Measurements from ENCODE around the gene TRAP1. TPM values are rescaled to one million over a fixed set of nuclear protein-coding genes. Genes with fewer than 3 reads are reported as not detected.

Gene TRAP1
- total and polyA plus RNA-seq, 2 experiments from 2014 or later = 62.3 to 80.5 TPM

- Histone ChIP-seq H3K27me3 (no peaks in the 10 kb centered on the region), H3K4me2 (no peak overlapping the region), H3K79me2 (peaks cover 50% of the 10 kb centered on the region), H3K9me2 (replicated peaks; ENCODE audit: insufficient read depth) (no peaks in the 10 kb centered on the region), H2AFZ (no peak overlapping the region), H3K27ac (no peak overlapping the region), H4K20me1 (ENCODE audit: insufficient read depth, poor library complexity, severe bottlenecking) (peaks cover 23% of the 10 kb centered on the region), H3K4me1 (ENCODE audit: insufficient read depth) (no peaks in the 10 kb centered on the region), H3K9me3 (ENCODE audit: low read depth) (no peaks in the 10 kb centered on the region), H3K36me3 (replicated peaks; ENCODE audit: insufficient read depth, low read depth) (no peaks in the 10 kb centered on the region), H3K4me3 (no peak overlapping the region)
- 90% methylated on average over 4 of the region's 4 CpGs for WGBS (ENCODE audit: low lambda C conversion rate, missing lambda C conversion rate)
- no peak for DNase-seq (ENCODE audit: low spot score)
- TF ChIP-seq EZH2phosphoT487 (IDR thresholded peaks at IDR 0.05; ENCODE audit: low read depth, severe bottlenecking, unreplicated experiment) (no peak), CTCF (IDR thresholded peaks at IDR 0.05; ENCODE audit: poor library complexity) (no peak), EZH2 (IDR thresholded peaks at IDR 0.05; ENCODE audit: borderline replicate concordance) (no peak)
Measured at GRCh38 chr16:3754081-3754703, 36.9 kb upstream of the TRAP1 start.

GRCh38 chr16:3752984-3753383 is 35.7 kb upstream of the TRAP1 start:
- Histone ChIP-seq H3K79me2 (peaks cover 50% of the 10 kb centered on the region), H4K20me1 (ENCODE audit: insufficient read depth, poor library complexity, severe bottlenecking) (peaks cover 15% of the 10 kb centered on the region), H3K9me3 (ENCODE audit: low read depth) (no peaks in the 10 kb centered on the region), H3K27me3 (no peaks in the 10 kb centered on the region), H3K27ac (no peak overlapping the region), H3K9me2 (replicated peaks; ENCODE audit: insufficient read depth) (no peaks in the 10 kb centered on the region), H2AFZ (no peak overlapping the region), H3K4me2 (no peak overlapping the region), H3K4me3 (no peak overlapping the region), H3K4me1 (ENCODE audit: insufficient read depth) (no peaks in the 10 kb centered on the region), H3K36me3 (replicated peaks; ENCODE audit: insufficient read depth, low read depth) (no peaks in the 10 kb centered on the region)
- TF ChIP-seq EZH2 (IDR thresholded peaks at IDR 0.05; ENCODE audit: borderline replicate concordance) (no peak), CTCF (IDR thresholded peaks at IDR 0.05; ENCODE audit: poor library complexity) (no peak), EZH2phosphoT487 (IDR thresholded peaks at IDR 0.05; ENCODE audit: low read depth, severe bottlenecking, unreplicated experiment) (no peak)
- DNase-seq (ENCODE audit: low spot score) = no peak
- WGBS (ENCODE audit: low lambda C conversion rate, missing lambda C conversion rate) = 95% methylated on average over 15 of the region's 15 CpGs

- Histone ChIP-seq H3K27me3 (no peaks in the 10 kb centered on the region), H4K20me1 (ENCODE audit: insufficient read depth, poor library complexity, severe bottlenecking) (peaks cover 15% of the 10 kb centered on the region), H3K9me3 (ENCODE audit: low read depth) (no peaks in the 10 kb centered on the region), H3K9me2 (replicated peaks; ENCODE audit: insufficient read depth) (no peaks in the 10 kb centered on the region), H3K4me2 (no peak overlapping the region), H2AFZ (no peak overlapping the region), H3K36me3 (replicated peaks; ENCODE audit: insufficient read depth, low read depth) (no peaks in the 10 kb centered on the region), H3K4me1 (ENCODE audit: insufficient read depth) (no peaks in the 10 kb centered on the region), H3K79me2 (peaks cover 43% of the 10 kb centered on the region), H3K4me3 (no peak overlapping the region), H3K27ac (no peak overlapping the region)
- 95% methylated on average over 8 of the region's 8 CpGs for WGBS (ENCODE audit: low lambda C conversion rate, missing lambda C conversion rate)
- TF ChIP-seq EZH2 (IDR thresholded peaks at IDR 0.05; ENCODE audit: borderline replicate concordance) = no peak
- no peak for TF ChIP-seq CTCF (IDR thresholded peaks at IDR 0.05; ENCODE audit: poor library complexity)
- no peak for TF ChIP-seq EZH2phosphoT487 (IDR thresholded peaks at IDR 0.05; ENCODE audit: low read depth, severe bottlenecking, unreplicated experiment)
- DNase-seq (ENCODE audit: low spot score) = no peak
Measured at GRCh38 chr16:3751878-3752277, 34.6 kb upstream of the TRAP1 start.

Measured in hepatocyte (in vitro differentiated cells).